ENCODE data around the gene TOMM40. TPM values are rescaled to one million over a fixed set of nuclear protein-coding genes. Genes with fewer than 3 reads are reported as not detected.
"Not testable (repeated sequence)": the region's sequence is repeated elsewhere in the genome, so short reads cannot be mapped to it uniquely, and the experiment has no call there.

Gene TOMM40
- total RNA-seq, 1 donor from 2014 or later = 40.8 TPM

DNA sequence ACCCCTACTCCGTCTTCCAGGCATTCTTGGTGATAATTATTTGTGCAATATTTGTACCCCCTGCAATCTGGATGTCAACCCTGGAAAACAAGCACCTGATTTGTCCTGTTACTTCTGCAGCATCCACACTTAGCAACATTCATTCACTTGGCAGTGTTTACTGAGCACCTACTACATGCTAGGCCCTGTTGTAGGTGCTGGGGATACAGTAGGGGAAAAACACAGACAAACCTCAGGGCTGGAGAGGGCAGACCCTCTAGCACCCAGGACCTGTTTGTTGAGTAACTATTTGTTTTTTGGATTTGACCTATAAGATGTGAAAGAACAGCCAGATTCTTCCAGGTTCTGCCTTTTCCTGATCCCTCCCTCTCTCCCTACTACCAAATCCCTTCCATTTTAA lies 35.4 kb upstream of the TOMM40 start:
- DNase-seq (no peak), ATAC-seq (no peak)
- intact Hi-C loops (cut with DNase I) = no loop called here
- Histone ChIP-seq H3K4me1 (peaks cover 38% of the 10 kb centered on the region), H3K9me3 (no peaks in the 10 kb centered on the region), H3K27me3 (ENCODE audit: low read depth) (no peaks in the 10 kb centered on the region), H3K4me3 (no peak overlapping the region), H3K27ac (no peak overlapping the region), H3K36me3 (peaks cover 12% of the 10 kb centered on the region)
- no peak for TF ChIP-seq CTCF (IDR thresholded peaks at IDR 0.05)

DNA sequence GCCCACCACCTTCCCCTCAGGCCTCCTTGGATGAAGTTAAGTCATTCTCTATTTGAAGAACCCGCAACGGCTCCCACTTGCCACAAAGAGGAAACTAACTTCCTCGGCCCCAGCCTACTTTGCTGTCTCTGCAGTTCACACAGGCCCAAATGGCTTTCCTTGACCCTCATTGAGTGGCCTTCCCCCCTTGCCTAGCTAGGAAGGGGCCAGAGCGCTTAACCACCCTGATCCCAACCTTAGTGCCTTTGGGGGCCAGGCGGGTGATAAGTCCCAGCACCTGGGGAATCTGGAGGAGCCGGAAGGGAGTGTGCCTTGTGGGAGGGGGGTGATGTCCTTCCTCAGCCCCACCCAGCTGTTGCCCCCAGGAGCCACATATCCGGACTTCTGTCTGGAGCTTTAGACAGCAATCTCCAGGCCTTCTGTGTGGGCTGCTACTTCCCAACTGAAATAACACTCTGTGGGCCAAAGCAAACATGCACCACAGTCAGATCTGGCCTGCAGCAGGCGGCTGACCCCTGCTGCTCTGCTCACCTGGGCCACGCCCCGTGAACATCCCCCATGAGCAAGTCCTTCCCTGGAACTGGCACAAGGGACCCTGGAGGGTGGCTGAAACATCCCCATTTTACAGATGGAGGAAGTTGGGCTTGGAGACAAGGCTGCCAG lies 34.5 kb upstream of the TOMM40 start:
- H3K4me1 ChIP-seq = peaks cover 38% of the 10 kb centered on the region
- no peaks in the 10 kb centered on the region for H3K27me3 ChIP-seq (ENCODE audit: low read depth)
- DNase-seq (no peak), ATAC-seq (peak; percentile 34 to 41)
- peaks cover 13% of the 10 kb centered on the region for H3K36me3 ChIP-seq
- TF ChIP-seq CTCF (IDR thresholded peaks at IDR 0.05) = no peak
- H3K27ac ChIP-seq = peak overlapping the region; percentile 32
- no peak overlapping the region for H3K4me3 ChIP-seq
- no peaks in the 10 kb centered on the region for H3K9me3 ChIP-seq
- intact Hi-C loops (cut with DNase I) = no loop called here

DNA sequence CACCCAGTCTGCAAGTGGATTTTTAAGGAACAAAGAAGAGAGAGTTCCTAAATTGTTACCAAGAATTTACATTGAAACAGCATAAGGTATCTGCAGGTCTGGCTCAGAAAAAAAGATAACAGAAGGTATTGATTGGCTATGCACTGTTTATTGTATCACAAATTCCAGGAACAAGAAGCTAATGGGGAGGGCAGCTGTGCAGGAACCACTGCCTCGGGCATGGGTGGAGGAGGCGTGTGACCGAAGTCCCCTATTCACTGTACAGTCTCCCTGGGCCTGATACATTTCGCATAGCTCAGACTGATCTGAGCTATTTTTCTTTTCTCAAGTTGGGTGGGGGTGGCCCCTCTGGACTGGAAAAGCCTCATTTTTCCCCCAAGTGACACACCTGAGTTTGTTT lies 33.2 kb upstream of the TOMM40 start:
- DNase-seq (no peak), ATAC-seq (no peak)
- H3K36me3 ChIP-seq = peaks cover 13% of the 10 kb centered on the region
- no peak overlapping the region for H3K4me3 ChIP-seq
- peaks cover 38% of the 10 kb centered on the region for H3K4me1 ChIP-seq
- H3K27ac ChIP-seq = no peak overlapping the region
- TF ChIP-seq CTCF (IDR thresholded peaks at IDR 0.05) = no peak
- H3K27me3 ChIP-seq (ENCODE audit: low read depth) = no peaks in the 10 kb centered on the region
- no peaks in the 10 kb centered on the region for H3K9me3 ChIP-seq
- intact Hi-C loops (cut with DNase I) = no loop called here

- H3K27ac ChIP-seq; H3K9me3 ChIP-seq; H3K27me3 ChIP-seq (ENCODE audit: low read depth); intact Hi-C loops (cut with DNase I); ATAC-seq; H3K4me3 ChIP-seq; DNase-seq: not testable (repeated sequence)
- H3K4me1 ChIP-seq = peaks cover 31% of the 10 kb centered on the region
- peaks cover 37% of the 10 kb centered on the region for H3K36me3 ChIP-seq
Observed at GRCh38 chr19:44861576-44861975, 29.5 kb upstream of the TOMM40 start.

- intact Hi-C loops (cut with DNase I) = no loop called here
- ATAC-seq (no peak), DNase-seq (no peak)
- no peak overlapping the region for H3K27ac ChIP-seq
- H3K9me3 ChIP-seq = no peaks in the 10 kb centered on the region
- no peaks in the 10 kb centered on the region for H3K27me3 ChIP-seq (ENCODE audit: low read depth)
- TF ChIP-seq CTCF (IDR thresholded peaks at IDR 0.05) = no peak
- H3K4me3 ChIP-seq = no peak overlapping the region
- peaks cover 56% of the 10 kb centered on the region for H3K36me3 ChIP-seq
- peaks cover 13% of the 10 kb centered on the region for H3K4me1 ChIP-seq
Observed at GRCh38 chr19:44863990-44864389, 27.1 kb upstream of the TOMM40 start.

DNA sequence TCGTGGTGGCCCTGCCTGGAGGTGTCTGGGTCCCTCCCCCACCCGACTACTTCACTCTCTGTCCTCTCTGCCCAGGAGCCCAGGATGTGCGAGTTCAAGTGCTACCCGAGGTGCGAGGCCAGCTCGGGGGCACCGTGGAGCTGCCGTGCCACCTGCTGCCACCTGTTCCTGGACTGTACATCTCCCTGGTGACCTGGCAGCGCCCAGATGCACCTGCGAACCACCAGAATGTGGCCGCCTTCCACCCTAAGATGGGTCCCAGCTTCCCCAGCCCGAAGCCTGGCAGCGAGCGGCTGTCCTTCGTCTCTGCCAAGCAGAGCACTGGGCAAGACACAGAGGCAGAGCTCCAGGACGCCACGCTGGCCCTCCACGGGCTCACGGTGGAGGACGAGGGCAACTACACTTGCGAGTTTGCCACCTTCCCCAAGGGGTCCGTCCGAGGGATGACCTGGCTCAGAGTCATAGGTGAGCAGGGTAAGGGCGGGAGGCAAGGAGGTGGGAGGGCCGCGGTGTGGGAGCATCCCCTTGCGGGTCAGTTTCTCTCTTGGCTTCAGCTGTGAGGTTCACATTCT lies 25.8 kb upstream of the TOMM40 start:
- Histone ChIP-seq H3K27ac (no peak overlapping the region), H3K4me3 (no peak overlapping the region), H3K27me3 (ENCODE audit: low read depth) (no peaks in the 10 kb centered on the region), H3K36me3 (peaks cover 47% of the 10 kb centered on the region), H3K4me1 (peaks cover 16% of the 10 kb centered on the region), H3K9me3 (no peaks in the 10 kb centered on the region)
- DNase-seq = no peak
- no peak for TF ChIP-seq CTCF (IDR thresholded peaks at IDR 0.05)
- no peak for ATAC-seq
- intact Hi-C loops (cut with DNase I) = no loop called here

All from lower lobe of right lung (tissue), 2 donors.